ENCODE data around the gene HYAL3.
A peak's percentile ranks its signal among the peaks of the same experiment; 100 is the strongest.

HYAL3 gene

GRCh38 chr3:50269977-50270413 is 29.2 kb downstream of the HYAL3 start:
- TF ChIP-seq EP300 (IDR thresholded peaks at IDR 0.05; ENCODE audit: borderline replicate concordance): no peak
- TF ChIP-seq, protein P1, sequence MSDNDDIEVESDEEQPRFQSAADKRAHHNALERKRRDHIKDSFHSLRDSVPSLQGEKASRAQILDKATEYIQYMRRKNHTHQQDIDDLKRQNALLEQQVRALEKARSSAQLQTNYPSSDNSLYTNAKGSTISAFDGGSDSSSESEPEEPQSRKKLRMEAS (IDR thresholded peaks at IDR 0.05): 0 out of 2 replicates have a peak, but pooled peaks have one; percentile 24

GRCh38 chr3:50269460-50269859 is 29.7 kb downstream of the HYAL3 start:
- TF ChIP-seq TAF1 (IDR thresholded peaks at IDR 0.05; ENCODE audit: low read depth): no peak
- peak; percentile 16 for TF ChIP-seq ZBTB7A (IDR thresholded peaks at IDR 0.05; ENCODE audit: low read depth)

DNA sequence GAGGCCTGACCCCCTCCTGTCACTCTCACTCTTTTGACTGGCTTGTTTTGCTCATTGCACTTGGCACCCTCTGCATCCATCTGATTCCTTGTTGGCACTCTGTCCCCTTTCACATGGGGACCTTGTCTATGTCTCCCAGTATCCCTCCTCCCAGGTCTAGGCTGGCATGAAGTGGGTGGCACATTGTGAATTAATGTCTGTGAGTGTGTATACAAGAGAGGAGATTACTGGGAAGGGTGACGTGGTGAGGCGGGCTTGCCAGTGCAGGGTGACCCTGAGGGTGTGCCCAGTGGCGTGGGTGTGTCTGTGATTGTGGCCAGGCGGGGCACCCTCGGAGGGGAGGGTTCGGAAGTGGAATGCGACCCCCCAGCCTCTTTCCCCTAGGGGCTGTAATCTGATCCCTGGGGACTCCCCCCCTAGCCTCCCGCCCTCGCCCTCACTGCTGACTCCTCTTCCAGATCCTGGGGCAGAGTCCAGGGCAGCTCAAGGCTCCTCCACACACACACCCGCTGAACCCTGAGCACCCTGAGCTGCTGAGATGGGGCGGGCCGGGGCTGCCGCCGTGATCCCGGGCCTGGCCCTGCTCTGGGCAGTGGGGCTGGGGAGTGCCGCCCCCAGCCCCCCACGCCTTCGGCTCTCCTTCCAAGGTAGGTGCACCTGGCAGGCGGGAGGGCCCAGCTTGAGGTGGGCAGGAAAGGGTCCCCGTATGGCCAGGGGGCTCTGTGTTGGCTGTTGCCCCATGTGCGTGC is 30.3 kb downstream of the HYAL3 start, which contains the start of gene SEMA3B:
Gene SEMA3B, plus strand, starts transcription at position 445 of the 749 bp plus-strand sequence. Its CDS starts 94 bp downstream, at position 539.
- TF ChIP-seq TCF12 (IDR thresholded peaks at IDR 0.05; ENCODE audit: low read depth) (peak; percentile 90), CREB1 (IDR thresholded peaks at IDR 0.05; ENCODE audit: low read depth) (peak; percentile 55; the same call in 1 of the 2 replicates), RAD21 (IDR thresholded peaks at IDR 0.05; ENCODE audit: low read depth) (peak; percentile 11; the same call in 1 of the 2 replicates), EGR1 (IDR thresholded peaks at IDR 0.05) (peak; percentile 90), REST (IDR thresholded peaks at IDR 0.05; ENCODE audit: low read depth) (no peak), USF1 (IDR thresholded peaks at IDR 0.05) (peak; percentile 25; the same call in 1 of the 2 replicates), CEBPB (IDR thresholded peaks at IDR 0.05) (0 out of 2 replicates have a peak, but pooled peaks have one; percentile 51), FOXM1 (IDR thresholded peaks at IDR 0.05; ENCODE audit: borderline replicate concordance, low read depth) (peak; percentile 58; the same call in 1 of the 2 replicates), EP300 (IDR thresholded peaks at IDR 0.05; ENCODE audit: borderline replicate concordance) (peak; percentile 85), NFIC (IDR thresholded peaks at IDR 0.05) (peak; percentile 74), TAF1 (IDR thresholded peaks at IDR 0.05; ENCODE audit: low read depth) (peak; percentile 48; the same call in 1 of the 2 replicates), TEAD4 (IDR thresholded peaks at IDR 0.05) (peak; percentile 94), ZBTB7A (IDR thresholded peaks at IDR 0.05; ENCODE audit: low read depth) (peak; percentile 95), YY1 (IDR thresholded peaks at IDR 0.05; ENCODE audit: low read depth) (0 out of 2 replicates have a peak, but pooled peaks have one; percentile 31)
- TF ChIP-seq, protein P1 (IDR thresholded peaks at IDR 0.05): peak; percentile 46

GRCh38 chr3:50268276-50268675 is 30.9 kb downstream of the HYAL3 start:
- TF ChIP-seq REST (IDR thresholded peaks at IDR 0.05; ENCODE audit: low read depth): no peak
- TF ChIP-seq NFIC (IDR thresholded peaks at IDR 0.05): no peak
- no peak for TF ChIP-seq FOXM1 (IDR thresholded peaks at IDR 0.05; ENCODE audit: borderline replicate concordance, low read depth)
- no peak for TF ChIP-seq CREB1 (IDR thresholded peaks at IDR 0.05; ENCODE audit: low read depth)
- TF ChIP-seq EGR1 (IDR thresholded peaks at IDR 0.05): no peak
- no peak for TF ChIP-seq ZBTB7A (IDR thresholded peaks at IDR 0.05; ENCODE audit: low read depth)
- TF ChIP-seq, protein P1 (IDR thresholded peaks at IDR 0.05): no peak; the same call in 1 of the 2 replicates
- no peak for TF ChIP-seq EP300 (IDR thresholded peaks at IDR 0.05; ENCODE audit: borderline replicate concordance)
- no peak for TF ChIP-seq YY1 (IDR thresholded peaks at IDR 0.05; ENCODE audit: low read depth)
- no peak for TF ChIP-seq TAF1 (IDR thresholded peaks at IDR 0.05; ENCODE audit: low read depth)
- TF ChIP-seq CEBPB (IDR thresholded peaks at IDR 0.05): no peak
- TF ChIP-seq RAD21 (IDR thresholded peaks at IDR 0.05; ENCODE audit: low read depth): no peak
- TF ChIP-seq USF1 (IDR thresholded peaks at IDR 0.05): no peak
- no peak for TF ChIP-seq TCF12 (IDR thresholded peaks at IDR 0.05; ENCODE audit: low read depth)
- TF ChIP-seq TEAD4 (IDR thresholded peaks at IDR 0.05): no peak

GRCh38 chr3:50267280-50267913 is 31.8 kb downstream of the HYAL3 start:
- TF ChIP-seq, protein P1 (IDR thresholded peaks at IDR 0.05): peak; percentile 63
- TF ChIP-seq FOXM1 (IDR thresholded peaks at IDR 0.05; ENCODE audit: borderline replicate concordance, low read depth) (peak; percentile 20), NFIC (IDR thresholded peaks at IDR 0.05) (peak; percentile 70), TEAD4 (IDR thresholded peaks at IDR 0.05) (peak; percentile 69), TCF12 (IDR thresholded peaks at IDR 0.05; ENCODE audit: low read depth) (peak; percentile 87), ZBTB7A (IDR thresholded peaks at IDR 0.05; ENCODE audit: low read depth) (peak; percentile 99), TAF1 (IDR thresholded peaks at IDR 0.05; ENCODE audit: low read depth) (peak; percentile 33; the same call in 1 of the 2 replicates), EGR1 (IDR thresholded peaks at IDR 0.05) (peak; percentile 55), YY1 (IDR thresholded peaks at IDR 0.05; ENCODE audit: low read depth) (0 out of 2 replicates have a peak, but pooled peaks have one; percentile 24), CEBPB (IDR thresholded peaks at IDR 0.05) (no peak), EP300 (IDR thresholded peaks at IDR 0.05; ENCODE audit: borderline replicate concordance) (peak; percentile 72), CREB1 (IDR thresholded peaks at IDR 0.05; ENCODE audit: low read depth) (no peak), RAD21 (IDR thresholded peaks at IDR 0.05; ENCODE audit: low read depth) (no peak)

Measured in Ishikawa (cell line).